NCI-H82 (cell line): Measurements from ENCODE around the gene TMEM147.

Source experiments
- DNase-seq: peaks from one replicate; lab custom pipeline; 2025; lab: John Stamatoyannopoulos, UW

Gene TMEM147

GRCh38 chr19:35545001-35545854 is at the start of gene TMEM147:
Gene TMEM147, plus strand, starts transcription at chr19:35545626. Its CDS starts 114 bp downstream, at chr19:35545740.
- DNase-seq, result peak; percentile 95

DNA sequence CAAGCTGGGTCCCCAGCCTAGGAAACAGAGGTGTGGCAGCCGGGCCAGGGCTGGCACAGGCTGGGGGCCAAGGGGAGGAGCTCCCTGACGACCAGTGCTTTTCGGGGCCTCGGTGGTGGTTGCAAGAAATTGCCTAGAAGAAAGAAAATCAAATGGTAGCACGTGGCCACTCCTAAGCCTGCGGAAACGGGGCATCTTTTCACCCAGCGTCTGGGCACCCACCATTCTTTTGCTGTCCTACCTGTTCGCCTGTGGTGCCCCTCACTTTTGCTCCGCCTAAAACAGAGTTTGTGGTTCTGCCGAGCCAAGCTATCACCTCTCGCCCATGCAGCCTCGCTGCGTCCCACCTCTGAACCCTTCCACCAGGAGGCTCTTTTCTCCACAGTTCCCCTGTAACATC is 48.0 kb upstream of the TMEM147 start:
- DNase-seq, result no peak

DNA sequence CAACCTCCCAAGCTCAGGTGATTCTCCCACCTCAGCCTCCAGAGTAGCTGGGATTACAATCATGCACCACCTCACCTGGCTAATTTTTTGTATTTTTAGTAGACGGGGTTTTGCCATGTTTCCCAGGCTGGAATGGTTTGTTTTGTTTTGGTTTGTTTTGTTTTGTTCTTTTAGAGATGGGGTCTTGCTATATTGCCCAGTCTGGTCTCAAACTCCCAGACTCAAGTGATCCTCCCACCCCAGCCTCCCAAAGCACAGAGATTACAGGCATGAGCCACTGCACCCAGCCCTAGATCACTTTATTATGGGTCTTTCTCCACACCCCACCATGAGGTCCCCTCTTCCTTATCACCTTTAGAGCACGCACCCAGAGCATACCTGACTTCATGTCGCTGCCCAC is 47.2 kb upstream of the TMEM147 start:
- DNase-seq, result no peak

- DNase-seq, result no peak
Measured at GRCh38 chr19:35498984-35499527, 46.4 kb upstream of the TMEM147 start.

- DNase-seq, result no peak
Measured at GRCh38 chr19:35500611-35501010, 44.8 kb upstream of the TMEM147 start.

GRCh38 chr19:35501684-35502083 is 43.7 kb upstream of the TMEM147 start:
- no peak for DNase-seq

DNA sequence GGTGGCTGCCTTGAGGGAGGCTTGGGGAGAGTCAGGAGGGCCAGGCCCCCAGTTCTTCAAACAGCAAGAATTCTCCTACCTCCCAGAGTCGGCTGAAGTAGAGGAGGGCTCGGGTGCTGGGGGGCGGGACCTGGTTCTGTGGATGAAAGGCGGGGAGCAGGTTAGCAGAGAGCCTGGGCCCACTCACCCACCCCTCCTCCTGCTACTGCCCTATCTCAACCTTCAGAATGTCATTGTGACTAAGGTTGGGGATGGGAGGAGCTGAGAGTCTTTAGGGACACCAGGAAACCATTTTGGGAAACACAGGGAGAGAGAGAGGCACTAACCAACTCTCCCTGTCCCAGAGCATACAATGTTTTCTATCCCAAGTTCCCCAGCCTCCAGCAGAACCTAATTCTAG is 42.7 kb upstream of the TMEM147 start:
- DNase-seq, result no peak

DNA sequence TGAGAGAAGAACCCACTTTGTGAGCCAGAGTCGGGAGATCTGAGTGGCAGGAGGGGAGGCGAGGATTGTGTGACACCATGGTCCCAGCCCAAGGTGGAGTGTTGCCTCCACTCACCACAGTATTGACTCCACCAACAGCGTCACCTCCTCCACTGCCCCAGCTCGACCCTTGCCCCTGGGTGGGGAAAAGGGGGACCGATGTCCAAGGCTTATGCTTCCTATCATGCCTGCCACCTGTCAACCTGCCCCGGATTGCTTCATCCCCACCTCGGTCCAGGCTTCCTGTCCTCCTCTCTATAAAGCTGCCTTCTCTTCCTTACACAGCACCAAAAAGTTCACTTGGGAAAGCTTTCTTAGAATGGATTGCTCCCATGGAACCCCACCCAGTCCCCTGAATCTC is 39.4 kb upstream of the TMEM147 start:
- no peak for DNase-seq

GRCh38 chr19:35507561-35507960 is 37.9 kb upstream of the TMEM147 start:
- DNase-seq, result no peak

- no peak for DNase-seq
Measured at GRCh38 chr19:35508129-35508528, 37.3 kb upstream of the TMEM147 start.

DNA sequence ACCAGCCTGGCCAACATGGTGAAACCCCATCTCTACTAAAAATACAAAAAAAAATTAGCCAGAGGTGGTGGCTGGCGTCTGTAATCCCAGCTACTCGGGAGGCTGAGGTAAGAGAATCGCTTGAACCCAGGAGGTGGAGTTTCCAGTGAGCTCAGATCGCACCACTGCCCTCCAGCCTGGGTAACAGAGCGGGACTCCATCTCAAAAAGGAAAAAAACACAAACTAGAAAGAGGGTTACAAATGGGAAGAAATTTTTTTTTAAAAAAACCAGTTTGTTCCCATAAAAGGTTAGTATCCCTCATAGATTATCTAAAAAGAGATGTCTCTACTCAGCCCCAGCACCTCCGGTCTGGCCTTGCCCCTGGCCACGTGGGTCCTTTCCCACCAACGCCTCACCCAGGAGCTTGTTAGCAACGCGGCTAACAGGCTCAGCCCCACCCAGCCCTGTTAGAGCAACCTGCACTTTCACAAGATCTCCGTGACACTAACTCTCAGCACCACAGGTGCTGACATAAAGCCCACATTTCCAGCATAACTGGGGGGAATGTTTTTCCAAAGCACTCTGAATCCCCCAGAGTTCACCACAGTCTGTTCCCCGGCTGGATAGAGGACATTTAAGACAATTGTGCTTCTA is 36.3 kb upstream of the TMEM147 start:
- no peak for DNase-seq

GRCh38 chr19:35509861-35510625 is 35.4 kb upstream of the TMEM147 start:
- DNase-seq, result peak; percentile 80

GRCh38 chr19:35510626-35510964 is 34.8 kb upstream of the TMEM147 start:
- no peak for DNase-seq

DNA sequence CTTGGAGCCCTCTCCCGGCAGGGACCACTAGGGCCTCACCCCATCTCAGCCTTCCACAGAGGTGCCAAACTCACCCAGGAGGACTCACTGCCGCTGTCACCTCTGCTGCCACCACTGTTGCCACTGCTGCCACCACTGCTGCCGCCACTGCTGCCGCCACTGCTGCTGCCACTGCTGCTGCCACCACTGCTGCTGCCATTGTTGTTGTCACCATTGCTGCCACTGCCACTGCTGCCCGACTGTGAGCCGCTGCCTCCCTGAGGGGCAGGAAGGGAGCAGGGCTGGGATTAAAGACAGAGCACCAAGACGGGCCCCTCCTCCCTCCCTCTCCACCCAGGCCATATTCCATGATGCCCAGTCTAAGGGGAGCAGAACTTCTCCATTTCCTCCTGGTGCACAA is 34.1 kb upstream of the TMEM147 start:
- no peak for DNase-seq

DNA sequence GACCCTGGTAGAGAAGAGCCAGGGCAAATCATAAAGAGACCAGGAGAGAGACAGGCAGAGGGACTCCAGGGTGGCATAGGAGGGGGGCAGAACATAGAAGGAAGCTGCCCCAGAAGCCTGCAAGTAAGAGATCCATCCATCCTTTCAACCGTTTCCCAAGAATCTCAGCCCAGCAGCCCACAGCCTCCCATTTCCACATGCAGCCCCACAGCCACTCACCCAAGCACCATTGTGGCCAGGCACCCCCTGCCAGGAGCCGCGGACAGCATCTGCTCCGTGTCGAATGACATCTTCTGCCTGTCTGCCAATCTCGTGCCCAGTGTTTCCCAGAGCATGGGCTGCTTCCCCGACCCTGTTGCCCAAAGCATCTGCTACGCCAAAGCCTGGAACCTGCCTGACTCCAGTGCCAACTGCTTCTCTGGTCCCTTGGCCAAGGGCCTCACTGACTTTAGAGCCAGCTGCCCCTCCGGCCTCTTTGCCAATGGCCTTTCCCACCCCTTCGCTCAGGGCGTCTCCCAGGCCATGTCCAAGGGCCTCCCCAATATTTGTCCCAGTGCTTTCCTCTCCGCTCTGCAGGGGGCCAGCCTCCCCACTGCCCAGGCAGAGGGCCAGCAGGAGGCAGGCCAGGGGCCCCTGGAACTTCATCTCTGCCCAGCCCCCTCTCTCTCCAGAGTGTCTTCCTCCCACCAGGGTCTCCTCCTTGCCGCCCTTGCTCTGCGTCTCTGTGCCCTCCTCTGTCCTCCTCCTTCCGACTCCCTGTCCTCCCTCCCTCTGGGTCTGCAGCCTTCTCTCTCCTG is 32.4 kb upstream of the TMEM147 start:
- no peak for DNase-seq

DNA sequence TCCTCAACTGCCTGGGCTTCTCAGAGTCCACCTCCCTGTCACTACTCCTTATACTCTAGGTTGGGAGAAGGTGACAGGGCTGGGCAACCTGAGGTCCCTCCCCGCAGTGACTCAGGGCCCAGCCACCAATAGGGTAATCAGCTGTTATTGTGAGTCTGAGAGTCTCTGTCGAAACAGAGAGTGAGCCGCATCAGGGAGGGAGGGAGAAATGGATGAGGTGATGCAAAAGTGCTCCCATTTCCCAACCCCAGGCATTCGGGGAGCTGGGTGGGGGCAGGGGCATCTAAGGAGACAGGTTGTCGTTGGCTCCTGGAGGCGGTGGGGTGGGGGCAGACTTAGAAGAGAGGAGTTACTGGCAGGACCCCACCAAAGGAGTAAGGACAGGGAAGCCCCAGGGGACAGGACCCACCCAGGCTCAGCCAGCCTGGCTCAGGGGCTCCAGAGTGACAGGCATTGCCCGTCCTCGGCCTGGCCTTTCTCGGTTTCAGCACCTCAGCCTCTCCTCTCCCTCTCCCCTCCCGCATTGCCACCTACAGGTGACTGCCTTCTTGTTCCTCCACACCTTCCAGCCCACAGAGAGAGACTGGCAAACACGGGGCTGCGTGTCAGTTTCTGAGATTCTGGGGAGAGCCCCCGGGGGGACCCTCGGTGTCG is 31.7 kb upstream of the TMEM147 start, which contains the start of gene DMKN:
TSS of gene DMKN (minus strand) at position 22 of the 654 bp plus-strand sequence. CDS start 174 bp downstream, outside the sequence.
- DNase-seq, result no peak

DNA sequence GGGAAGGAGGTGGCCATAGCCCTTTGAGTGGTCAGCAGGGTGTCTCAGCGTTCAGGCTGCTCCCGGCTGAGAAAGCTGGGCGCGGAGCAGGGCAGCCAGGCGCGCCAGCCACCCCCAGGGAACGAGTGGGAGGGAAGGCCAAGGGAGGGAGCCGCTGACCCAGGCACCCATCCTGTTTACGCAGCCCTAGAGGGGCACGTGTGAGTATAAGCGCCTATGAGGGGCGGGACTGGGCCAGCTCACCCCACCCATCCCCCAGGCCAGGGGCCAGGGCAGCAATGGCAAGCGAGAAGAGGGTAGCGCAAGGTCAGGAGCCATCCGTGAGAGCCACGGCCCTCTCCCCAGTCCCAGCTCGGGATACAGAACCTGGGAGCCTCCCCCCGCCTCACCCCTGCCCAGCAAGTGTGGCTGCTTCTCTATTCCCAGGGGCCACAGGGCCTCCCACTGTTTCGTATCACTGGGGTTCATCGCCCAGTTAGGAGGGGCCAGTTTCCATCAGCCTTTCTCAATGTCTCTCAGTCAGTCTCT is 31.1 kb upstream of the TMEM147 start:
- no peak for DNase-seq

DNA sequence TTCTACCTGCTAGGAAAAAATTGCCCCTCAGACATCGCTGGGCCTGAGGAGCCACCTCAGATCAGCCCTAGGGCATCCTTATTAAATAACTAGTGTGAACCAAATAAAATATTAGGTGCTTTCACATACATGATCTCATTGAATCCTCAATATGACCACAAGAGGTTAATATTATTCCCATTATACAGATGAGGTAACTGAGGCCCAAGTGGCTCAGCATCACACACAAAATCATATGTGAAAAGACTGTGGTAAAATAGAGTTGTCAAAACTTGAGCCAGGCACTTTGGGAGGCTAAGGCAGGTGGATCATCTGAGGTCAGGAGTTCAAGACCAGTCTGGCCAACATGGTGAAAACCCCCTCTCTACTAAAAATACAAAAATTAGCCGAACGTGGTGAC is 29.1 kb upstream of the TMEM147 start:
- DNase-seq, result no peak

DNA sequence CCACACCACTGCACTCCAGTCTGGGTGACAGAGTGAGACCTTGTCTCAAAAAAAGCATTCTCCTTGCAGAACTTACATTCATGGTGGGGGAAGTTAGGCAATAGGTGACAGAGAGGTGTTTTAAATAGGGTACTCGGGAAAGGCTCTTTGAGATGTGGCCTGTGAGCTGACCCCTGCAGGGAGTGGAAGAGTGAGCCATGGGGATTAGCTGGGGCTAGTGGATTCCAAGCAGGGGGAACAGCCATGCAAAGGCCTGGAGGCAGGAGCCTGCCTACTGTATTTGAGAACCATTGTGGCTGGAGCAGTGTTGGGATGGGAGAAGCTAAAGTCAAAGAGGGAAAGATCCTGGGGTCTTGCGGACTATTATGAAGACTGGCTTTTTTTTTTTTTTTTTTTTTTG is 28.1 kb upstream of the TMEM147 start:
- DNase-seq, result no peak

- no peak for DNase-seq
Measured at GRCh38 chr19:35518313-35518712, 27.1 kb upstream of the TMEM147 start.

DNA sequence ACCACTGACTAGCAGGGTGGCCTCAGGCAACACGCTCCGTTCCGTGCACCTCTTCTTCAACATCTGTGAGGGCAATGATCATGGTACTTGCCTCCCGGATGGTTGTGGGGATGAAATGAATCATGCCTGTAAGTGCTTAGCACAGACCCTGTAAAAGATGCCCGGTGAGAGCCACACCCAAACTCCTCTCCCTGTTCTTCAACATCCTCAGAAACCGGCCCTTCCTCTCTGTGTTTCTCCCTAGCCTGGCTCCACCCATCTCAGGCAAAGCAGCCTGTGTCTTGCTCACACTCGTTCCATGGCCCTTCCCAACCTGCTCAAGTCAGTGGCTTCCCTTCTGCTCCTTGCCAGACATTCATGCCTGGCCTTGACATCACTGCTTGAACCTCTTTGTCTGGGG is 26.1 kb upstream of the TMEM147 start:
- no peak for DNase-seq
